Epithelial cell of esophagus (primary cell): Measurements from ENCODE around the gene PRKCB.

Experiments
- DNase-seq: peaks from one replicate; pipeline ENCODE4 v3.0.0; 2010; ENCODE audit warnings: low read depth
- H3K4me3 ChIP-seq: 2 replicates; pipeline ENCODE4 v1.5.1; 2011; ENCODE audit warnings: mild to moderate bottlenecking, low read length, control low read depth
- CTCF ChIP-seq: IDR thresholded peaks from 2 replicates; pipeline ENCODE4 v1.5.1; 2011; ENCODE audit warnings: low read depth, mild to moderate bottlenecking, low read length, control low read depth, inconsistent platforms; ENCODE audit not compliant: insufficient read depth; ENCODE audit errors: missing control alignments

Gene PRKCB

GRCh38 chr16:24188021-24188542 is 352.3 kb downstream of the PRKCB start:
- no peak overlapping the region for H3K4me3 ChIP-seq
- DNase-seq = no peak

GRCh38 chr16:24188751-24189318 is 353.1 kb downstream of the PRKCB start:
- DNase-seq = no peak
- TF ChIP-seq CTCF = no peak
- H3K4me3 ChIP-seq = no peak overlapping the region

More at GRCh38 chr16:24188021-24188542, 352.3 kb downstream of the PRKCB start:
- no peak for TF ChIP-seq CTCF

- TF ChIP-seq CTCF = no peak
- H3K4me3 ChIP-seq = no peak overlapping the region
- no peak for DNase-seq
Measured at GRCh38 chr16:24189941-24190340, 354.2 kb downstream of the PRKCB start.

- no peak for TF ChIP-seq CTCF
- DNase-seq = no peak
- no peak overlapping the region for H3K4me3 ChIP-seq
Measured at GRCh38 chr16:24191876-24192402, 356.2 kb downstream of the PRKCB start.

GRCh38 chr16:24195221-24195620 is 359.4 kb downstream of the PRKCB start:
- DNase-seq = no peak
- TF ChIP-seq CTCF = no peak
- H3K4me3 ChIP-seq = no peak overlapping the region

- H3K4me3 ChIP-seq = no peak overlapping the region
- TF ChIP-seq CTCF = no peak
- DNase-seq = no peak
Measured at GRCh38 chr16:24198807-24199533, 363.2 kb downstream of the PRKCB start.

- no peak for TF ChIP-seq CTCF
- H3K4me3 ChIP-seq = no peak overlapping the region
- no peak for DNase-seq
Measured at GRCh38 chr16:24203675-24204074, 367.9 kb downstream of the PRKCB start.
